HG02852 (cell line): Measurements from ENCODE around the gene OPN5.

ENCODE experiments used
- ATAC-seq: cut with Tn5 transposase; IDR thresholded peaks from one replicate; pipeline ENCODE4 v1.9.1; 2021; ENCODE audit warnings: mild to moderate bottlenecking, moderate library complexity; ENCODE audit not compliant: unreplicated experiment

OPN5 gene

GRCh38 chr6:47787620-47788497 lies 6.0 kb downstream of the OPN5 start:
- ATAC-seq: peak; percentile 91

- no peak for ATAC-seq
Observed at GRCh38 chr6:47788498-47788884, 6.7 kb downstream of the OPN5 start.

DNA sequence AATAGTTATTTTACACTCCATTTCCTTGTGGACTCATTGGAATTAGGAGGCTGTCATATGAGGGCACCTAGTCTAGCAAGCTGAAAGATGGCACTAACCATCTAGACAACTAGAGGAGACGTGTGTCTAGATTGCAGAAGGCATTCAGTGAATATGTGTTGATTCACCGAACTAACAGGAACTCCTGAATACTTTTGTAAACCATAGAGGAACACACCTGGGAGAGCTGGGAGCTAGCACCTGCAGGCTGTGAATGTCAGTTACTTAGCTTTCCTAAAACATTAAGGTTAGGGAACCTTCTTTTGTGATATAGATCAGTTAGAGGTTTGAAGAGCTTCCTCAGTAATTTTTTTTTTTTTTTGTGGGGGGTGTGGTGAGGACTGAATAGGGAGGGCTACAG lies 7.7 kb downstream of the OPN5 start:
- no peak for ATAC-seq

DNA sequence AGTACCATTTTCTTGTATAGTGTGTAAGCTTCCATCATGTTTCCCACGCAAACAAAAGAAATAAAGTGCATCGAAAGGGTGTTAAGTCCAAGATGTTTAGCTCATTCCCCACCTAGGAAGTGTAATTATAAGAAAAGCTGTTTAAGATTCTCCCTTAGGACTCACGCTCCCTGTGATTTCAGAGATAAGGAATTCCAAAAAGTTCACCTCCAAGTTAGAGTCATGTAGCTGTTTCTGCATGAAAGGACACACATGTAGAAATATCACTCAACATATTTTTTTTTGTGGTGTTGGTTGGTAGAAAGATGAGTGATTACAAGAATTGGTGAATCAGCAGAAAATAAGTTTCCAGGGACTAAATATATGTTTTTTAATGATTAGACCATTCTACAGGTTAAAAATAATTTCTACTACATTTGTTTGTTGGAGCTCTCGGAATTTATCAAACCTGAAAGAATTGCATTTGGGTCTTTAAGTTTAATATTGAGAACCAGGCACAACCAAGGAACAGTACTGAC lies 10.4 kb downstream of the OPN5 start:
- no peak for ATAC-seq

GRCh38 chr6:47794577-47795135 lies 12.8 kb downstream of the OPN5 start:
- no peak for ATAC-seq

- no peak for ATAC-seq
Observed at GRCh38 chr6:47801984-47802383, 20.2 kb downstream of the OPN5 start.

GRCh38 chr6:47804821-47805220 lies 23.0 kb downstream of the OPN5 start:
- no peak for ATAC-seq

GRCh38 chr6:47809873-47810272 lies 28.0 kb downstream of the OPN5 start:
- no peak for ATAC-seq

DNA sequence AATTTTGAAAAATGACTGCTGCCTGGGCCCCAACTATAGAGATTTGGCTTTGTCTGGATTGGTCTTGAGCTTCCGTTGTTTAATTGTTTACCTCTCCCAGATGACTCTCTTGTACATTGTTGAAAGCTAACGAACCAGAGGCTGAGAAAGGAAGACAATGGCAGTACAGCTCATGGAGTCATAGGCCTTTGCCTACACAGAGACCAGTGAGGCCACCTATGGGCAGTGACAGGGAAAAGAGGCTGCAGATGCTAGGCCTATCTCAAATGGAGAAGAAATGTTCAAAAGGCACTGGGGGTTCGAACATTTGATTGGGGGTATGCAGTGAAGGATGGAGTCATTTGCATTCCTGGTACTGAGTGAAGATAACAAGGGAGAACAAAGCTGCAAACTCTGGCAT lies 29.1 kb downstream of the OPN5 start:
- no peak for ATAC-seq

- no peak for ATAC-seq
Observed at GRCh38 chr6:47811443-47811842, 29.6 kb downstream of the OPN5 start.

DNA sequence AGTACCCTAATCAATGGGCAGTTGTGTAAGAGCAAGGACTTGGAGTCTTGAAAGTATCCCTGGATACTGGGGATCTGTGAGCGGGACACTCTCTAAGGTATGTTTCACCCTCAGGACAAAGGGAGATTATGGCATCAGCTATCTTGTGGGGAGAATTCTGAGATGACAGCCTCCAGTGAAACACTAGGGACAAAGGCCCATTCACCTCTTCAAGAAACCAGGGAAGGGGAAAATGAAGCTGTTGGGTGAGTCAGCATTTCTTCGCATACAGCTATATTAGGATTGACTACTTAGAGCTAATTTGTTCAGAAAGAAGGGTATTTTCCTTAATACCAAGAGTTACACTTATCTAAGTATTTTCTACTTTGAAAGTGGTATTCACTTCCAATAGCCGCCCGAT lies 35.9 kb downstream of the OPN5 start:
- ATAC-seq: no peak

DNA sequence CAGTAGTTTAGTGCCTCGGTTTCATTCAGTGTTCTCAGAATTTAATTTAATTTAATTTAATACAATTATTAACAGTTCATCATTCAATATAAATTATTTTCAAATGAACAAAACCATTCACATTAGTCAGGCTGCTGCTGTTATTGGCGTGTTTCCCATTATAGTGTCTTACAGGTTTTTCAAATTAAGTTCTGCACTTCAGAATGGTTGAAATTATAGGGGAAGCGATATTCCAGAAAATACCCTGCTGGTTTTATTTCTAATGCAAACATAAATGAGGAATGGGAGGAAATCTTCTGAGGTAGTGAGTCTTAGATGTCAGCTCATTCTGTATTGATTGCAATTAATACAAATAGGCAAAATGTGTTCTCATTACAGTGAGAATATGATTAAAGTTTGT lies 37.6 kb downstream of the OPN5 start:
- ATAC-seq: no peak

- ATAC-seq: no peak
Observed at GRCh38 chr6:47822856-47823554, 41.2 kb downstream of the OPN5 start.

DNA sequence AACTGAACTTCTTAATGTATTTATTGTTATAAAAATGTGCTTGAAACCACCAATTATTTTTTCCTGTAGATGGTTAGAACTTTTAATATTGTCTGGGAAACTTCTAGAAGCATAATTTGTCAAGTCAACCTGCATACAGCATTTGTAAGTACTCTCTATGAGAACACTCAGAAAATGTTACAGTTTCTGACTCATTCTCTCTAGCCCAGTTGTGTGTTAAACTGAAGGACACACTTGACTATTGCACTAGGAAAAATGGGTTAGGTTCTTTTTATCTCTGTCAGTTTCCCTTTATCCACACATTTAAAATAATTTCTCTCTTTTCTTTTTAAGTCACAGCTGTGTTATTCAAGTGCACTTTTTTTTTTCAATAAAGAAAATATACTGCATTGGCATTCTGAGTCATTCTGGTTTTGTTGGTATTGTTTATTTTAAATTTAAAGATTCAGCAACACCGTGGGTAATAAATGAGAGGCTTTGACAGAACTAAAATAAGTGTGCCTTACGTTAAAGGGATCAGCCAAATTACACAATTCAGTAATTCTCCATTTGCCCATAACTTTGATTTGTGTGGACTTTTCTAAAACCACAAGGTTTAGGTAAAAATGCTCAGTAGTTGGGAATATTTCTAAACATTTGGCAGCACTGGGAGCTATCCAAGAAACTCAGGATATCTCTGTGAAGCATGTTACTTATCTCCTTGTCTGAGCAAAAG lies 50.7 kb downstream of the OPN5 start:
- no peak for ATAC-seq

DNA sequence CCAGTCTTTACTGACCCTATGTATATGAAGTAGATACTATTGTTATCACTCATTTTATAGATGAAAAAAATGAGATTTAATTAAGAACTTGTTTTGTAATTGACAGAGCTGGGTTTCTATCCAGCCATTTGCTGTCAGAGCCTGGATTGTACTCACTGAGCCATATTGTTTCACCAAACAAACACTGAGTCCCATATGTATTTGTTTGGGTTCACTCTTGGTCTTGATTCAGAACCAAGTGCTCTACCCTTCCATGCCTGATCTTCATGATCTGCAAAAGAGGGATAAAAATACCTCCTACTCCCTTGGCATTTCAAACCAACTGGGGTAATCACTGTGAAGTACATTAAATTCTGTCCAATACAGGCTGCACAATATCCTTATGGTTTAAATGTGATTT lies 52.4 kb downstream of the OPN5 start:
- no peak for ATAC-seq

DNA sequence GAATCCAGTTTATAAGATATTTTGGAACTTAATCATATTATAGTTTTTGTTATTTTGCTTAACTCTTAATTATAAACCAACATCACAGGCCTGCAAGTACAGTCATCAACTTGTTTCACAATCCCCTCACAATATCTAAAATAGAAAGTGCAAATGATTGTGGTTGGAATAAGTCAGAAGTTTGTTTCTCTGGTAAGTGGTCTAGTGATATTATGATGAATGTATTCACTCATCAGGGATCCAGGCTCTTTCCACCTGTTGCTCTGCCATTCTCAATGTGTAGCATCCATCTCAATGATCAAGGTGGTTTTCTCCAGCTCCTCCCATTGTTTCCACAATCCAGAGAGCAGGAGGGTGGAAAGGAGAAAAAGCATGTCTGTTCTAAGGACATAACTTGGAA lies 54.2 kb downstream of the OPN5 start:
- ATAC-seq: no peak

- peak; percentile 75 for ATAC-seq
Observed at GRCh38 chr6:47836639-47837038, 54.8 kb downstream of the OPN5 start.

DNA sequence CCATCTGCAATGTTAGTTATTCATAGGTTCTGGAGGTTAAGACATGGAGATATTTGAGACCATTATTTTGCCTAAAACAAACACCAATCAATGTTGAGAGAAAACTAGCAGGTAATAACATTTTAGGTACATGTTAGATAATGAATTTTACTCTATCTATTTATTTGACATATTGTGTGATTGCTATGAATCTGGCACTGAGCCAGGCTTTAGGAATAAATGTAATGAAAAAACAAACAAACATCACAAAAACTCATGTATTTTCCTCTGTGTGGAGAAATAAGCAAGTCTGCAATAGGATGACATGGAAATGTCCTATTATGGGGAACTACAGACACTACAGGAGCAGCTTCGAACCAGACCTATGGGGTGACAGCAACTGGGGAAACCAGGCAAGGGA lies 57.8 kb downstream of the OPN5 start:
- ATAC-seq: no peak

GRCh38 chr6:47844881-47845280 lies 63.0 kb downstream of the OPN5 start:
- ATAC-seq: no peak

GRCh38 chr6:47846752-47847151 lies 64.9 kb downstream of the OPN5 start:
- no peak for ATAC-seq

DNA sequence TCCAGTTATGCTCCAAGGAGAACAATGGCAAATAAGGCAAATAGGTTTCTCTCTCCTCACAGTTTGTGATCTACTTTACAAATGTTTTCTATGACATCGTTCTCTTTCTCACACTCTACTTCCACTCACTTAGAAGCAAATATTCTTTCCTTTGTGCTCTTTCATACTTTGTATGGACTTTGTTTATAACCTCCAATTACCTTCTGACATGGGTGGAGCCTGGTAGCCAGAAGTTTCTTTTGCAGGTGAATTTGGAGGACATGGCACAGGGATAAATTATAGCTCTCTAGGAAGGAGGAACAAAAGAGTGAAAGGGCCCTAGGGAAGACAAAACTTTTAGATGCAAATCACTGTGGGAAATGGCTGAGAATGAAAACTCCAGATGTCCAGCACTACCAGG lies 69.3 kb downstream of the OPN5 start:
- ATAC-seq: no peak
